Smooth muscle cell (in vitro differentiated cells): ENCODE data around the gene FBXW10B. TPM values are rescaled to one million over a fixed set of nuclear protein-coding genes. Genes with fewer than 3 reads are reported as not detected.

Source experiments
- DNase-seq: peaks from one replicate; lab custom pipeline; 2025; ENCODE audit not compliant: unreplicated experiment; lab: John Stamatoyannopoulos, UW
- H2AFZ ChIP-seq: fragments of 200-600 bp; sonication (generic); 2 replicates; pipeline ENCODE4 v1.6.0; 2016; ENCODE audit warnings: antibody characterized with exemption, low read depth, mild to moderate bottlenecking
- H3F3A ChIP-seq: fragments of 200-600 bp; sonication (generic); 2 replicates; pipeline ENCODE4 v1.6.0; 2017; ENCODE audit warnings: antibody characterized with exemption, low read depth
- H3K27ac ChIP-seq: fragments of 200-600 bp; sonication (generic); 2 replicates; pipeline ENCODE4 v1.5.1; 2016; ENCODE audit warnings: low read depth, mild to moderate bottlenecking
- H3K27me3 ChIP-seq: fragments of 200-600 bp; sonication (generic); 2 replicates; pipeline ENCODE4 v1.6.1; 2016; ENCODE audit warnings: low read depth, mild to moderate bottlenecking
- H3K36me3 ChIP-seq: fragments of 200-600 bp; sonication (generic); 2 replicates; pipeline ENCODE4 v1.5.1; 2016; ENCODE audit warnings: low read depth
- H3K4me1 ChIP-seq: fragments of 200-600 bp; sonication (generic); 2 replicates; pipeline ENCODE4 v1.5.1; 2016; ENCODE audit warnings: low read depth
- H3K4me2 ChIP-seq: fragments of 200-600 bp; sonication (generic); 2 replicates; pipeline ENCODE4 v1.6.0; 2016; ENCODE audit warnings: mild to moderate bottlenecking
- H3K4me3 ChIP-seq: fragments of 200-600 bp; sonication (generic); 2 replicates; pipeline ENCODE4 v1.5.1; 2016; ENCODE audit warnings: mild to moderate bottlenecking
- H3K79me2 ChIP-seq: fragments of 200-600 bp; sonication (generic); 2 replicates; pipeline ENCODE4 v1.6.0; 2016; ENCODE audit warnings: low read depth, mild to moderate bottlenecking
- H3K9ac ChIP-seq: fragments of 200-600 bp; sonication (generic); 2 replicates; pipeline ENCODE4 v1.6.0; 2016; ENCODE audit warnings: low read depth
- H3K9me3 ChIP-seq: fragments of 200-600 bp; sonication (generic); replicated peaks from 2 replicates; pipeline ENCODE4 v1.5.1; 2016; ENCODE audit warnings: low read depth
- H4K20me1 ChIP-seq: fragments of 200-600 bp; sonication (generic); 2 replicates; pipeline ENCODE4 v1.6.0; 2016; ENCODE audit warnings: low read depth
- CTCF ChIP-seq: fragments of 200-600 bp; sonication (generic); IDR thresholded peaks from 2 replicates; pipeline ENCODE4 v1.5.1; 2017; ENCODE audit warnings: borderline replicate concordance, mild to moderate bottlenecking, antibody characterized with exemption; ENCODE audit not compliant: insufficient read depth, poor library complexity, severe bottlenecking
- WGBS: methylation state at CpG from one replicate; pipeline ENCODE4 v1.1.7; 2016; ENCODE audit warnings: low lambda C conversion rate; 5-methylcytosine and 5-hydroxymethylcytosine counted together
- polyA plus RNA-seq: library from polyadenylated mRNA; unstranded; fragments of >200 nt; fragmentation: Nextera tagmentation; extraction: Ambion mirVana; gene quantifications from 2 replicates; pipeline ENCODE4 v1.2.1, GENCODE V29; 2016
- total RNA-seq: library from RNA; depleted of rRNA; stranded (reverse); fragments of >200 nt; gene quantifications from 2 replicates; pipeline ENCODE4 v1.2.3, GENCODE V29; 2014

Gene FBXW10B
- total and polyA plus RNA-seq, 2 experiments from 2014 or later, result 0.23 to 3.1 TPM

- Histone ChIP-seq H3K79me2 (no peaks in the 10 kb centered on the region), H3K36me3 (no peaks in the 10 kb centered on the region), H3K27me3 (no peaks in the 10 kb centered on the region), H3K9me3 (no peaks in the 10 kb centered on the region), H3K4me1 (peaks cover 4% of the 10 kb centered on the region), H3F3A (peaks cover 3% of the 10 kb centered on the region), H4K20me1 (no peaks in the 10 kb centered on the region), H2AFZ (no peak overlapping the region), H3K4me2 (no peak overlapping the region), H3K9ac (no peak overlapping the region), H3K27ac (no peak overlapping the region), H3K4me3 (no peak overlapping the region)
- no peak for TF ChIP-seq CTCF
- WGBS, result 83% methylated on average over 3 of the region's 3 CpGs
- DNase-seq, result no peak
Measured at GRCh38 chr17:15660077-15660476, 40.6 kb upstream of the FBXW10B start.

- no peaks in the 10 kb centered on the region for H3K27me3 ChIP-seq
- no peaks in the 10 kb centered on the region for H3K79me2 ChIP-seq
- 63% methylated on average over 4 of the region's 4 CpGs for WGBS
- peaks cover 9% of the 10 kb centered on the region for H3K4me1 ChIP-seq
- DNase-seq, result no peak
- no peaks in the 10 kb centered on the region for H3K36me3 ChIP-seq
- H3K9ac ChIP-seq, result no peak overlapping the region
- H3K9me3 ChIP-seq, result no peaks in the 10 kb centered on the region
- no peak overlapping the region for H3K4me2 ChIP-seq
- H3F3A ChIP-seq, result peaks cover 3% of the 10 kb centered on the region
- H3K4me3 ChIP-seq, result no peak overlapping the region
- peak overlapping the region; percentile 84 for H3K27ac ChIP-seq
- TF ChIP-seq CTCF, result no peak
- no peaks in the 10 kb centered on the region for H4K20me1 ChIP-seq
- no peak overlapping the region for H2AFZ ChIP-seq
Measured at GRCh38 chr17:15659663-15660062, 40.2 kb upstream of the FBXW10B start.

GRCh38 chr17:15659236-15659635 is 39.7 kb upstream of the FBXW10B start:
- no peaks in the 10 kb centered on the region for H3K27me3 ChIP-seq
- H4K20me1 ChIP-seq, result no peaks in the 10 kb centered on the region
- H3K79me2 ChIP-seq, result no peaks in the 10 kb centered on the region
- H3K36me3 ChIP-seq, result no peaks in the 10 kb centered on the region
- no peak for DNase-seq
- H3F3A ChIP-seq, result peaks cover 3% of the 10 kb centered on the region
- peaks cover 13% of the 10 kb centered on the region for H3K4me1 ChIP-seq
- no peak overlapping the region for H3K4me3 ChIP-seq
- H3K4me2 ChIP-seq, result no peak overlapping the region
- H2AFZ ChIP-seq, result no peak overlapping the region
- H3K9ac ChIP-seq, result no peak overlapping the region
- H3K9me3 ChIP-seq, result no peaks in the 10 kb centered on the region
- no peak for TF ChIP-seq CTCF
- peak overlapping the region; percentile 84 for H3K27ac ChIP-seq
- 91% methylated on average over 6 of the region's 6 CpGs for WGBS

- Histone ChIP-seq H3K4me3 (no peak overlapping the region), H3K79me2 (no peaks in the 10 kb centered on the region), H3K27ac (peak overlapping the region; percentile 84), H3K4me1 (peaks cover 19% of the 10 kb centered on the region), H4K20me1 (no peaks in the 10 kb centered on the region), H3K27me3 (no peaks in the 10 kb centered on the region), H3K9me3 (no peaks in the 10 kb centered on the region), H3K36me3 (no peaks in the 10 kb centered on the region), H3F3A (peaks cover 3% of the 10 kb centered on the region), H3K4me2 (no peak overlapping the region), H2AFZ (no peak overlapping the region), H3K9ac (peak overlapping the region; percentile 68)
- WGBS, result 77% methylated on average over 3 of the region's 3 CpGs
- no peak for DNase-seq
- no peak for TF ChIP-seq CTCF
Measured at GRCh38 chr17:15658296-15658695, 38.8 kb upstream of the FBXW10B start.
